Measurements from ENCODE around the gene ELP4. TPM values are rescaled to one million over a fixed set of nuclear protein-coding genes. Genes with fewer than 3 reads are reported as not detected.

Gene ELP4
- total RNA-seq, 1 experiment from 2014 or later: 15.2 TPM

DNA sequence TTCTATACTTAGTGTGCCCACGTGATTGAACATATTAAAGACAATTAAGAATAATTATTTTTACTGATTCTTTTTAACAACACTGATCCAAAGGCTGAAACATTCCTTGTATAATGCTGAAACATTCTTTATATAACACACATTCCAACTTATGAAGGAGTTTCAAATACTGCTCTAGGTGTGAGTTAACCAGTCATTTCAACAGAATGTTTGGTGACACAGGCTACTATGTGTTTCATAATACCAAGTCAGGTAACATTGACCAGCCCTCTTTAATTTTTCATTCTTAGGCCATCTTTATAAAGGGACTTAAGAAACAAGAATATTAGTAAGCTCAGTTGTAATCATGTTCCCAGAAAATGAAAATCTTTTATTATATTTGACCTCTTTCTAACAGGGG, 136.6 kb downstream of the ELP4 start:
- Histone ChIP-seq H3K79me2 (ENCODE audit: insufficient read depth, low read length) (no peaks in the 10 kb centered on the region), H4K5ac (ENCODE audit: insufficient read length, low read depth, low read length) (no peak overlapping the region), H3K23me2 (ENCODE audit: insufficient read length, low read depth, low read length, poor library complexity, severe bottlenecking) (no peaks in the 10 kb centered on the region), H2AK5ac (ENCODE audit: insufficient read length, low read length) (no peak overlapping the region), H3K14ac (ENCODE audit: insufficient read depth, low read length) (no peak overlapping the region), H3K9me3 (ENCODE audit: control insufficient read depth, low read depth, low read length) (no peaks in the 10 kb centered on the region), H3K4me2 (ENCODE audit: insufficient read depth, insufficient read length, low read length) (no peak overlapping the region), H3K18ac (ENCODE audit: insufficient read length, low read depth, low read length) (no peak overlapping the region), H3K79me1 (ENCODE audit: insufficient read depth, low read depth, low read length, poor library complexity, severe bottlenecking) (no peaks in the 10 kb centered on the region), H2BK20ac (ENCODE audit: low read depth, low read length, poor library complexity, severe bottlenecking) (no peak overlapping the region), H2AFZ (ENCODE audit: low read length) (no peak overlapping the region), H2BK12ac (ENCODE audit: insufficient read length, low read depth, low read length) (no peak overlapping the region), H3K9ac (ENCODE audit: extremely low read depth, insufficient read length, low read length) (no peak overlapping the region), H3K4ac (ENCODE audit: low read depth, low read length) (no peak overlapping the region), H3T11ph (ENCODE audit: low read length) (no peak overlapping the region), H2BK120ac (ENCODE audit: low read depth, low read length, poor library complexity, severe bottlenecking) (no peak overlapping the region), H3K4me1 (ENCODE audit: insufficient read depth, low read length) (peaks cover 2% of the 10 kb centered on the region; the same call in 1 of the 2 replicates), H4K91ac (ENCODE audit: insufficient read length, low read depth, low read length) (no peak overlapping the region), H2BK5ac (ENCODE audit: insufficient read length, low read length) (no peak overlapping the region), H3K23ac (ENCODE audit: insufficient read length, low read depth, low read length) (no peak overlapping the region), H4K8ac (replicated peaks; ENCODE audit: insufficient read length, low read depth, low read length) (no peak overlapping the region), H4K20me1 (ENCODE audit: control insufficient read depth, insufficient read depth, insufficient read length) (no peaks in the 10 kb centered on the region), H2BK15ac (ENCODE audit: low read depth, low read length) (no peak overlapping the region), H3K27ac (ENCODE audit: insufficient read length, low read depth, low read length) (no peak overlapping the region), H3K27me3 (ENCODE audit: insufficient read depth, low read length) (no peaks in the 10 kb centered on the region), H3K56ac (ENCODE audit: insufficient read length, low read depth, low read length) (no peak overlapping the region)
- TF ChIP-seq, protein P1, sequence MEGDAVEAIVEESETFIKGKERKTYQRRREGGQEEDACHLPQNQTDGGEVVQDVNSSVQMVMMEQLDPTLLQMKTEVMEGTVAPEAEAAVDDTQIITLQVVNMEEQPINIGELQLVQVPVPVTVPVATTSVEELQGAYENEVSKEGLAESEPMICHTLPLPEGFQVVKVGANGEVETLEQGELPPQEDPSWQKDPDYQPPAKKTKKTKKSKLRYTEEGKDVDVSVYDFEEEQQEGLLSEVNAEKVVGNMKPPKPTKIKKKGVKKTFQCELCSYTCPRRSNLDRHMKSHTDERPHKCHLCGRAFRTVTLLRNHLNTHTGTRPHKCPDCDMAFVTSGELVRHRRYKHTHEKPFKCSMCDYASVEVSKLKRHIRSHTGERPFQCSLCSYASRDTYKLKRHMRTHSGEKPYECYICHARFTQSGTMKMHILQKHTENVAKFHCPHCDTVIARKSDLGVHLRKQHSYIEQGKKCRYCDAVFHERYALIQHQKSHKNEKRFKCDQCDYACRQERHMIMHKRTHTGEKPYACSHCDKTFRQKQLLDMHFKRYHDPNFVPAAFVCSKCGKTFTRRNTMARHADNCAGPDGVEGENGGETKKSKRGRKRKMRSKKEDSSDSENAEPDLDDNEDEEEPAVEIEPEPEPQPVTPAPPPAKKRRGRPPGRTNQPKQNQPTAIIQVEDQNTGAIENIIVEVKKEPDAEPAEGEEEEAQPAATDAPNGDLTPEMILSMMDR (conservative IDR thresholded peaks at IDR 0.05): no peak
- Mint-ChIP-seq H3K27ac (no peak overlapping the region), H3K36me3 (ENCODE audit: insufficient read depth in 1 of 3, low read depth in 3 of 3) (no peaks in the 10 kb centered on the region), H3K27me3 (ENCODE audit: low read depth) (no peaks in the 10 kb centered on the region), H3K4me3 (no peak overlapping the region), H3K9me3 (no peaks in the 10 kb centered on the region), H3K4me1 (peaks cover 14 to 17% of the 10 kb centered on the region in 2 experiments)
- DNase-seq: no peak
- WGBS (ENCODE audit: extremely low coverage, insufficient read length, low lambda C conversion rate): no CpG with 5 or more reads among the region's 1 CpG

All from H9 (cell line).